Nephron (organoid): ENCODE measurements around the gene NDRG2.
"Not testable (repeated sequence)": the region's sequence is repeated elsewhere in the genome, so short reads cannot be mapped to it uniquely, and the experiment has no call there.

Experiments
- H3K27ac Mint-ChIP-seq, 3 experiments: 2 replicates each; pipeline ENCODE4 v1.8.0; 2020; ENCODE audit warnings: mixed read lengths in 3 of 3, mild to moderate bottlenecking in 2 of 3, moderate library complexity in 1 of 3
- H3K27me3 Mint-ChIP-seq: 2 replicates; pipeline ENCODE4 v1.8.0; 2021; ENCODE audit warnings: low read depth, mild to moderate bottlenecking, moderate library complexity, mixed read lengths
- H3K36me3 Mint-ChIP-seq: 2 replicates; pipeline ENCODE4 v1.8.0; 2020; ENCODE audit warnings: low read depth, mixed read lengths
- H3K4me1 Mint-ChIP-seq: 2 replicates; pipeline ENCODE4 v1.8.0; 2020; ENCODE audit warnings: mixed read lengths
- H3K4me3 Mint-ChIP-seq, 3 experiments: 2 replicates each; pipeline ENCODE4 v1.8.0; 2020; ENCODE audit warnings: mild to moderate bottlenecking in 3 of 3, mixed read lengths in 3 of 3, moderate library complexity in 2 of 3
- H3K9me3 Mint-ChIP-seq: 2 replicates; pipeline ENCODE4 v1.8.0; 2020; ENCODE audit warnings: mixed read lengths
- CTCF ChIP-seq, 3 experiments: fragments of 200-600 bp; sonication (generic); IDR thresholded peaks; one replicate each; pipeline ENCODE4 v1.5.0; 2021; ENCODE audit warnings: antibody characterized with exemption in 3 of 3; ENCODE audit not compliant: unreplicated experiment in 3 of 3

The NDRG2 gene

GRCh38 chr14:21043974-21044618 is 19.2 kb upstream of the NDRG2 start:
- no peaks in the 10 kb centered on the region for H3K9me3 Mint-ChIP-seq
- TF ChIP-seq CTCF (IDR thresholded peaks at IDR 0.05; ENCODE audit: unreplicated experiment in 3 of 3), result no peak
- H3K4me3 Mint-ChIP-seq, result no peak overlapping the region
- no peaks in the 10 kb centered on the region for H3K36me3 Mint-ChIP-seq
- H3K27me3 Mint-ChIP-seq, result no peaks in the 10 kb centered on the region
- no peak overlapping the region for H3K27ac Mint-ChIP-seq
- H3K4me1 Mint-ChIP-seq, result peaks cover 46% of the 10 kb centered on the region

GRCh38 chr14:21043387-21043973 is 18.6 kb upstream of the NDRG2 start:
- no peak for TF ChIP-seq CTCF (IDR thresholded peaks at IDR 0.05; ENCODE audit: unreplicated experiment in 3 of 3)
- Mint-ChIP-seq H3K4me1 (peaks cover 49% of the 10 kb centered on the region), H3K36me3 (no peaks in the 10 kb centered on the region), H3K27ac (peak overlapping the region; percentile 34 to 58 (median 46)), H3K4me3 (no peak overlapping the region), H3K9me3 (no peaks in the 10 kb centered on the region), H3K27me3 (no peaks in the 10 kb centered on the region)

GRCh38 chr14:21042918-21043317 is 18.1 kb upstream of the NDRG2 start:
- Mint-ChIP-seq H3K4me3 (no peak overlapping the region), H3K27ac (peak overlapping the region in 2 of 3 experiments; percentile 34 to 58), H3K9me3 (no peaks in the 10 kb centered on the region), H3K4me1 (peaks cover 52% of the 10 kb centered on the region), H3K36me3 (no peaks in the 10 kb centered on the region), H3K27me3 (no peaks in the 10 kb centered on the region)
- TF ChIP-seq CTCF (IDR thresholded peaks at IDR 0.05; ENCODE audit: unreplicated experiment in 3 of 3), result no peak

GRCh38 chr14:21041676-21042433 is 17.0 kb upstream of the NDRG2 start, which contains the start of gene RNASE7:
Gene RNASE7 (plus strand): TSS chr14:21042362. CDS start chr14:21042993, 631 bp downstream.
- TF ChIP-seq CTCF (IDR thresholded peaks at IDR 0.05; ENCODE audit: unreplicated experiment in 3 of 3), result no peak
- Mint-ChIP-seq H3K27ac (peak within 1 kb of the TSS; percentile 34 to 83 (median 58)), H3K4me3 (no peak within 1 kb of the TSS), H3K36me3 (no peaks in the 10 kb centered on the region), H3K27me3 (no peaks in the 10 kb centered on the region), H3K4me1 (peaks cover 61% of the 10 kb centered on the region), H3K9me3 (no peaks in the 10 kb centered on the region)

- H3K9me3 Mint-ChIP-seq, H3K27me3 Mint-ChIP-seq, H3K4me3 Mint-ChIP-seq, H3K36me3 Mint-ChIP-seq: not testable (repeated sequence)
- Mint-ChIP-seq H3K4me1 (peaks cover 62% of the 10 kb centered on the region), H3K27ac (peak overlapping the region in 1 of 3 experiments; percentile 66)
Observed at GRCh38 chr14:21040941-21041340, 16.1 kb upstream of the NDRG2 start.

GRCh38 chr14:21040370-21040925 is 15.6 kb upstream of the NDRG2 start:
- H3K27ac Mint-ChIP-seq, result peak overlapping the region; percentile 89 to 99 (median 94)
- H3K27me3 Mint-ChIP-seq, result no peaks in the 10 kb centered on the region
- H3K4me3 Mint-ChIP-seq, result peak overlapping the region in 2 of 3 experiments; percentile 11 to 35
- H3K9me3 Mint-ChIP-seq, result no peaks in the 10 kb centered on the region
- peak in 1 of 3 experiments; percentile 17 for TF ChIP-seq CTCF (IDR thresholded peaks at IDR 0.05; ENCODE audit: unreplicated experiment in 3 of 3)
- H3K36me3 Mint-ChIP-seq, result no peaks in the 10 kb centered on the region
- H3K4me1 Mint-ChIP-seq, result peaks cover 62% of the 10 kb centered on the region
